Kidney epithelial cell (primary cell): ENCODE results near the gene NOTUM. TPM values are rescaled to one million over a fixed set of nuclear protein-coding genes. Genes with fewer than 3 reads are reported as not detected.
A peak's percentile ranks its signal among the peaks of the same experiment; 100 is the strongest.

Experiments
- DNase-seq: peaks from one replicate; pipeline ENCODE4 v3.0.0-alpha.2; 2010; ENCODE audit warnings: low read depth
- H3K27me3 ChIP-seq: 2 replicates; pipeline ENCODE4 v1.6.0; 2011; ENCODE audit warnings: low read length; ENCODE audit not compliant: control insufficient read depth, insufficient read depth
- H3K36me3 ChIP-seq: 2 replicates; pipeline ENCODE4 v1.5.1; 2011; ENCODE audit warnings: low read length; ENCODE audit not compliant: control insufficient read depth, insufficient read depth
- H3K4me3 ChIP-seq: 2 replicates; pipeline ENCODE4 v1.5.1; 2011; ENCODE audit warnings: low read depth, mild to moderate bottlenecking, control low read depth, low read length
- total RNA-seq: library from RNA; depleted of rRNA; stranded (reverse); fragments of >200 nt; gene quantifications from 2 replicates; pipeline ENCODE4 v1.2.3, GENCODE V29; 2015
- TF ChIP-seq, protein P1 (sequence below): IDR thresholded peaks from 2 replicates; pipeline ENCODE4 v1.5.1; 2011; ENCODE audit warnings: mild to moderate bottlenecking, moderate library complexity, low read length, control low read depth, inconsistent platforms; ENCODE audit not compliant: insufficient read depth, poor library complexity, severe bottlenecking

The NOTUM gene
- total RNA-seq, 1 donor from 2014 or later, result 0.17 TPM

DNA sequence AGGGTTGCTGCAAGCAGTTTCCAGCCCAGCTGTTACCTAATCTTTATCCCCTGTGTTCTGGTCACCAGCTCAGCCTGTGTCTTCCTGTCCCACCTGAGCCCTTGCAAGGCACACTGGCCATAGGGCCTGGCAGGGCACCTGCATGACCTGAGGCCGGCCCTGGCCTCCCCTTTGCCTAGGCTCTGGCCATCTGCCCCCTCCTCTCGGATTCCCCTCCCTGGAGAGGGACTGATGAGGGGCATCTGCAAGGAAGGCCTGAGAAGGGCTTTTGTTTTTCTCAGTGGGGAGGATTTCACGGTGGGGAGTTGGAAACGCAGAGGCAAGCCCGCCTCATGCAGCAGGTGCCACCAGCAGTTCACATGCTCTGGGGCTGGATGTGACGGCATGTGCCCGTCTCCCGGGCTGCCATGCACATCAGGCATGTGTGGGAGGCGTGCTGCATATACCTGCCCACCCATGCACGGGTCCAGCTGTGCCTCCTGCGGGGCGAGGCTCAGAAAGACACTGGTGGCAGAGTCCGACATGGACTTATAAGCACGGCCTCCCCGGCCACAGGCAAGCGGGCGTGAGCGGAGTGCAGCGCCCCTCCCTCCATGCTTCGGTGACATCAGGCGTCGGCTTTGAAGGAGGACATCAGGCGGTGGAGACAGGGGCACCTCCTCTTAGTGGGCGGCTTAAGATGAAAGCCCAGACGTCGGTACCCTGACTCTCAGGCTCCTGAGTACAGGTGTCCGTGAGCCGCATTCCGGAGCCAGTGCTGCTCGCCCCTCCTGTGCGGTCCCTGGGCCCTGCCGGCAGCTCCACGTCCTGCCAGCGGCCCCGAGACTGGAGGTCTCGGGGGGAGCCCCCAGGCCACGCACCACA lies 33.0 kb upstream of the NOTUM start:
- Histone ChIP-seq H3K36me3 (peaks cover 4% of the 10 kb centered on the region), H3K27me3 (no peaks in the 10 kb centered on the region), H3K4me3 (no peak overlapping the region)
- TF ChIP-seq, protein P1, sequence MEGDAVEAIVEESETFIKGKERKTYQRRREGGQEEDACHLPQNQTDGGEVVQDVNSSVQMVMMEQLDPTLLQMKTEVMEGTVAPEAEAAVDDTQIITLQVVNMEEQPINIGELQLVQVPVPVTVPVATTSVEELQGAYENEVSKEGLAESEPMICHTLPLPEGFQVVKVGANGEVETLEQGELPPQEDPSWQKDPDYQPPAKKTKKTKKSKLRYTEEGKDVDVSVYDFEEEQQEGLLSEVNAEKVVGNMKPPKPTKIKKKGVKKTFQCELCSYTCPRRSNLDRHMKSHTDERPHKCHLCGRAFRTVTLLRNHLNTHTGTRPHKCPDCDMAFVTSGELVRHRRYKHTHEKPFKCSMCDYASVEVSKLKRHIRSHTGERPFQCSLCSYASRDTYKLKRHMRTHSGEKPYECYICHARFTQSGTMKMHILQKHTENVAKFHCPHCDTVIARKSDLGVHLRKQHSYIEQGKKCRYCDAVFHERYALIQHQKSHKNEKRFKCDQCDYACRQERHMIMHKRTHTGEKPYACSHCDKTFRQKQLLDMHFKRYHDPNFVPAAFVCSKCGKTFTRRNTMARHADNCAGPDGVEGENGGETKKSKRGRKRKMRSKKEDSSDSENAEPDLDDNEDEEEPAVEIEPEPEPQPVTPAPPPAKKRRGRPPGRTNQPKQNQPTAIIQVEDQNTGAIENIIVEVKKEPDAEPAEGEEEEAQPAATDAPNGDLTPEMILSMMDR, result no peak
- DNase-seq, result no peak

DNA sequence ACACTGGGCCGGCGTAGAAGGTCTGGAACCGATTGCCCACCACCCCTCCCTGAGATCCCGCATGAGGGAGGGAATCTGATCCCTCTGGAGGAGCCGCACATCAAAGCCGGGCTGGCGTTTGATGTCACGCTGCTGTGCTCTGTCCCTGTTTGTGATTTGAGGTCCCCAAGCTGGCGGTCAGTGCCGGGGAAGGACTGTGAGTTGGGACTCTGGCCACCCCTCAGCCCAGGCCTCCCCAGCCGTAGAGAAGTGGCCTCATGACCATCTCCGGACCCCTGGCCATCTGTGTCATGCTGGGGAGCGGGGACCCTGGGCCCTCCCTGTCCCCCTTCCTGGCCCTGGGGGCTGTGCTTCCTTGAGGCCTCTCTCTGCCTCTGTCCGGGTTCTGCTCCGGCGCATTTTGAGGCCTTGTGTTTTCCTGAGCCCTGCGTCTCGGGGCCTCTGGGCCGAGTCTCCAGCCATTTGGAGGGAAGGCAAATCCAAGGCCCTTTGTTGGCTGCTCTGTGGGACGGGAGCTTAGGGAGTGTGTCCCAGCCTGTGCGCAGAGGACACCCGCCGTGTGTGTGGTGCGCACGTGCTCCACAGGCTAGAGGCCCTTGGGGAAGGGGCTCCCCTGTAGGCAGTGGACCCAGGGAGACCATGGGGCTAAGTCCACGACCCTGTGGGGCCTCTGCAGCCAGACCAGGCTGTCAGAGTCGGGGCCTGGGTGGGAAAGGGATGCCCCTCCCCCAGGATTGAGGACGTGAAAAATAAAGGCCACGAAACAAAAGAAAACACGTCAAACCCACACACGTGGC lies 31.5 kb upstream of the NOTUM start:
- Histone ChIP-seq H3K4me3 (no peak overlapping the region), H3K36me3 (peaks cover 4% of the 10 kb centered on the region), H3K27me3 (no peaks in the 10 kb centered on the region)
- TF ChIP-seq, protein P1, result no peak
- DNase-seq, result no peak

DNA sequence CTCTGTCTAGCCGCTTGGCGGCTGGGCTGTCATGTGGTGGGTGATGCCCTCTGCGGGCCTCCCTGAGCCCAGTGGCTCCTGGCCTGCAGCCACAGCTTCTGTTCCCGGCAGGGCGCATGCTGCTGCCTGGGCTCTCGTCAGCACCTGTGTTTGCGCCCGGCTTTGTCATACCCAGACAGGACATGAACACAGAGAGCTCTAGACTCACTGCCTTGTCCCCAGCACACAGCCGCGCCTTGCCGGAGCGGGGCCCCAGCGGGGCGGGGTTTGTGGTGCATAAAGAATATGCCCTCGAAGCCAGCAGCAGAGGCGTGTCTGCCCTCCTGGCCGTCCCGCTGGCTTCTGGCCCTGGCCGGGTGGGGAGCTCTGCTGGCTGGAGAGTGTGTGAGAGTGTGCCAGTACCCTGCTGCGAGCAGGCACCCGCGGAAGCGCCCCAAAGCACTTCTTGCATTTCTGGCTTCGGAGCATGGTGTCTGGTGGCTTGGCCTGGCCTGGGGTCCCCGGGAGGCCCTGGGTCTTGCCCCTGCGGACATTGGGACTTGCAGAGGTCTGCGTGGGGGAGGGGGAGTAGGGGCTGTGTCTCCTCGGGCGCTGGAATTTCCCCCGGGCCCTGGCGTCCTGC lies 30.8 kb upstream of the NOTUM start:
- DNase-seq, result peak; percentile 44
- peaks cover 4% of the 10 kb centered on the region for H3K36me3 ChIP-seq
- no peaks in the 10 kb centered on the region for H3K27me3 ChIP-seq
- TF ChIP-seq, protein P1, result no peak
- H3K4me3 ChIP-seq, result no peak overlapping the region

DNA sequence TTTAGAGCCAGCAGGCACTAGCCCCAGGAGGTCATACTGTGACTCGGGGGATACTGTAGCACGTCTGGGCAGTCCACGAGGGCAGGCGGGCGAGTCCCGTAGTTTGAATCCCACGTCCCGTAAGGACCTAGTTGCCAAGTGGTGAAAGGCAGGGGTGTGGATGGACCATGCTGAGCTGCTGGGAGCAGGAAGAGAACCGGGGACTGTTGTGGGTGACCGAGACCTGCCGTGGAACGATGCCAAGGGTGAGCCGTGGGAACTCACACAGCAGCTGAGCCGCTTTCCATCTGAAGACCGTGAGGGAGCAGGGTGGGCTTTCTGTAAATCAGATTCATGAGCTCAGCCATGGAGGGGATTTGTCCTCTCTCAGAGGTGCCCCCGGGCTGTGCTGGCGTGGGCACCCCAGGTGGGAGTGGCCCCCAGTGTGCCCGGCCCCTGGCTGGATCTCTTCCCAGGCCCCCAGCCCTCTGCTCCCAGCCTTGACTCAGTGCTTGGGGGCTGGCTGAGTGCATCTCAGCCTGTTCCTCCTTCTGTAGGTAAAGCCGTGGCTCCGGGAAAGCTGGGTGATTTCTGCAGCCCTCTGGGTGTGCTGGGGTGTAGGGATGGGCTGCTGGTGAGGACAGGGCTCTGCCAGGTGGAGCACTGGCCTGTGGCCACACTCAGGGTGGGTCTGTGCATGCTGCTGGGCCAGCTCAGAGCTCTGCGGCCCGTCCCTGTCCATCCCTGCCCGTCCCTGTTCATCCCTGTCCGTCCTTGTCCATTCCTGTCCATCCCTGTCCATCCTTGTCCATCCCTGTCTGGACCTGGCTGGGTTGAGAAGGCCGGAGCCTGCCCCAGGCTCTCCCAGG lies 30.1 kb upstream of the NOTUM start:
- TF ChIP-seq, protein P1, result no peak
- DNase-seq, result no peak
- no peaks in the 10 kb centered on the region for H3K27me3 ChIP-seq
- H3K4me3 ChIP-seq, result no peak overlapping the region
- peaks cover 4% of the 10 kb centered on the region for H3K36me3 ChIP-seq

DNA sequence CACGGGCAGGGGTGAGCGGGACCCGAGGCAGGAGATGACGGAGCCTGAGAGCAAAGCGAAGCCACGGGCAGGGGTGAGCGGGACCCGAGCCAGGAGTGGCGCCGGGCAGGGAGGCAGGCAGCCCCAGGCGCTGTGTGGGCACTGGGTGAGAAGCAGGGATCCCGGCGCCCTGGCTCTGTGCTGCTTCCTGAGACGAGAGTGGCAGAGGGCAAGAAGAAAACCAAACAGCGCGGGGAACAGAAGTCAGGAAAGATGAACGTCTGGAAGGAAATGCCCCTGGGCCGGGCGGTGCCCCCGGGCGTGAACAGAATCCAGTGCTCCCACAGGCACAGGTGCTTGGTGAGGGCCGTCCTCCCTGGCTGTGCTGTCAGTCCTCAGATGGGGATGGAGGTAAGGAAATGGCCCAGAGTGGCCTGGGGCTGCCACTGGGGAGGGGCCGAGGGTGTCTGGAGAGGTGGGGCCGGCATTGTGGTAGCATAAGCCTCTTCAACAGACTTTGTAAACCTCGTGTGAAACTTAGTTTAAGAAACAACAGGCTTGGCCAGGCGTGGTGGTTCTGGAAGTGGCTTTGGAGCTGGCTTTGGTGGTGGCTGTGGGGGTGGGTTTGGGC lies 26.3 kb upstream of the NOTUM start:
- TF ChIP-seq, protein P1, result no peak
- H3K36me3 ChIP-seq, result peaks cover 2% of the 10 kb centered on the region

More for the DNA sequence above, 26.3 kb upstream of the NOTUM start:
- H3K27me3 ChIP-seq, result no peaks in the 10 kb centered on the region
- H3K4me3 ChIP-seq, result no peak overlapping the region
- no peak for DNase-seq
